Duodenal mucosa (tissue), 2 donors: ENCODE measurements around the gene KIAA0513.
"Not testable (repeated sequence)": the region's sequence is repeated elsewhere in the genome, so short reads cannot be mapped to it uniquely, and the experiment has no call there.

ENCODE experiments used
- H3K27ac ChIP-seq: one replicate; pipeline ENCODE4 v1.7.0; 2013; ENCODE audit warnings: low read depth, low read length
- H3K27me3 ChIP-seq, 2 donors: one replicate each; pipeline ENCODE4 v1.7.0; 2013; ENCODE audit warnings: low read length in 2 of 2, control low read depth in 1 of 2; ENCODE audit not compliant: insufficient read depth in 2 of 2, control insufficient read depth in 1 of 2
- H3K36me3 ChIP-seq, 2 donors: one replicate each; pipeline ENCODE4 v1.7.0; 2013; ENCODE audit warnings: low read length in 2 of 2, control low read depth in 1 of 2; ENCODE audit not compliant: insufficient read depth in 2 of 2, control insufficient read depth in 1 of 2
- H3K4me1 ChIP-seq, 2 donors: one replicate each; pipeline ENCODE4 v1.7.0; 2013; ENCODE audit warnings: low read length in 2 of 2, control low read depth in 1 of 2; ENCODE audit not compliant: insufficient read depth in 2 of 2, control insufficient read depth in 1 of 2
- H3K4me3 ChIP-seq, 2 donors: one replicate each; pipeline ENCODE4 v1.7.0; 2013; ENCODE audit warnings: low read length in 2 of 2, low read depth in 1 of 2
- H3K9ac ChIP-seq, 2 donors: one replicate each; pipeline ENCODE4 v1.7.0; 2013; ENCODE audit warnings: low read length in 2 of 2, low read depth in 1 of 2
- H3K9me3 ChIP-seq, 2 donors: one replicate each; pipeline ENCODE4 v1.7.0; 2013; ENCODE audit warnings: low read length in 2 of 2, control low read depth in 1 of 2; ENCODE audit not compliant: control insufficient read depth in 1 of 2

KIAA0513 gene

GRCh38 chr16:85117418-85117817 lies 89.8 kb downstream of the KIAA0513 start:
- Histone ChIP-seq H3K27me3 (no peaks in the 10 kb centered on the region), H3K27ac (no peak overlapping the region), H3K4me3 (no peak overlapping the region), H3K36me3 (no peaks in the 10 kb centered on the region), H3K4me1 (no peaks in the 10 kb centered on the region), H3K9me3 (no peaks in the 10 kb centered on the region), H3K9ac (no peak overlapping the region)

- H3K9me3 ChIP-seq, result no peaks in the 10 kb centered on the region
- no peaks in the 10 kb centered on the region for H3K36me3 ChIP-seq
- H3K4me3 ChIP-seq, result no peak overlapping the region
- no peaks in the 10 kb centered on the region for H3K27me3 ChIP-seq
- H3K4me1 ChIP-seq, result no peaks in the 10 kb centered on the region
- H3K27ac ChIP-seq, result no peak overlapping the region
- H3K9ac ChIP-seq, result no peak overlapping the region
Observed at GRCh38 chr16:85120006-85120340, 92.4 kb downstream of the KIAA0513 start.

GRCh38 chr16:85123441-85123840 lies 95.8 kb downstream of the KIAA0513 start:
- not testable (repeated sequence) for H3K9ac ChIP-seq, H3K36me3 ChIP-seq, H3K4me3 ChIP-seq, H3K4me1 ChIP-seq, H3K27me3 ChIP-seq, H3K27ac ChIP-seq, H3K9me3 ChIP-seq

- no peak overlapping the region for H3K27ac ChIP-seq
- no peak overlapping the region for H3K9ac ChIP-seq
- H3K4me3 ChIP-seq, result no peak overlapping the region
- H3K27me3 ChIP-seq, result no peaks in the 10 kb centered on the region
- H3K4me1 ChIP-seq, result peaks cover 0 to 5% of the 10 kb centered on the region in 2 donors
- H3K36me3 ChIP-seq, result no peaks in the 10 kb centered on the region
- H3K9me3 ChIP-seq, result no peaks in the 10 kb centered on the region
Observed at GRCh38 chr16:85123891-85124635, 96.5 kb downstream of the KIAA0513 start.

GRCh38 chr16:85124636-85125346 lies 97.2 kb downstream of the KIAA0513 start:
- H3K4me1 ChIP-seq, result peaks cover 0 to 5% of the 10 kb centered on the region in 2 donors
- H3K36me3 ChIP-seq, result no peaks in the 10 kb centered on the region
- no peak overlapping the region for H3K27ac ChIP-seq
- H3K9me3 ChIP-seq, result no peaks in the 10 kb centered on the region
- H3K27me3 ChIP-seq, result no peaks in the 10 kb centered on the region
- no peak overlapping the region for H3K4me3 ChIP-seq
- H3K9ac ChIP-seq, result no peak overlapping the region

GRCh38 chr16:85125570-85126393 lies 98.2 kb downstream of the KIAA0513 start:
- no peak overlapping the region for H3K9ac ChIP-seq
- no peak overlapping the region for H3K4me3 ChIP-seq
- H3K9me3 ChIP-seq, result no peaks in the 10 kb centered on the region
- peaks cover 4 to 5% of the 10 kb centered on the region in 2 donors for H3K4me1 ChIP-seq
- no peak overlapping the region for H3K27ac ChIP-seq
- H3K36me3 ChIP-seq, result no peaks in the 10 kb centered on the region
- H3K27me3 ChIP-seq, result no peaks in the 10 kb centered on the region

- Histone ChIP-seq H3K36me3 (no peaks in the 10 kb centered on the region), H3K27me3 (no peaks in the 10 kb centered on the region), H3K9me3 (no peaks in the 10 kb centered on the region), H3K4me1 (peaks cover 5 to 6% of the 10 kb centered on the region in 2 donors), H3K9ac (no peak overlapping the region), H3K4me3 (no peak overlapping the region), H3K27ac (no peak overlapping the region)
Observed at GRCh38 chr16:85126394-85126704, 98.8 kb downstream of the KIAA0513 start.

GRCh38 chr16:85126705-85127378 lies 99.2 kb downstream of the KIAA0513 start:
- no peak overlapping the region for H3K27ac ChIP-seq
- no peaks in the 10 kb centered on the region for H3K9me3 ChIP-seq
- H3K9ac ChIP-seq, result no peak overlapping the region
- H3K4me3 ChIP-seq, result no peak overlapping the region
- H3K4me1 ChIP-seq, result peaks cover 5 to 6% of the 10 kb centered on the region in 2 donors
- no peaks in the 10 kb centered on the region for H3K36me3 ChIP-seq
- H3K27me3 ChIP-seq, result no peaks in the 10 kb centered on the region

- no peaks in the 10 kb centered on the region for H3K27me3 ChIP-seq
- H3K36me3 ChIP-seq, result no peaks in the 10 kb centered on the region
- no peak overlapping the region for H3K9ac ChIP-seq
- H3K27ac ChIP-seq, result no peak overlapping the region
- H3K4me3 ChIP-seq, result no peak overlapping the region
- peaks cover 5 to 6% of the 10 kb centered on the region in 2 donors for H3K4me1 ChIP-seq
- H3K9me3 ChIP-seq, result no peaks in the 10 kb centered on the region
Observed at GRCh38 chr16:85127379-85127723, 99.8 kb downstream of the KIAA0513 start.
